GM19099 (cell line): ENCODE data around the gene COL23A1.

Experiments
- POLR2A ChIP-seq: IDR thresholded peaks from 3 replicates; pipeline ENCODE4 v1.6.1; 2011; ENCODE audit warnings: low read depth; ENCODE audit not compliant: insufficient read length; ENCODE audit errors: extremely low read depth

Gene COL23A1

DNA sequence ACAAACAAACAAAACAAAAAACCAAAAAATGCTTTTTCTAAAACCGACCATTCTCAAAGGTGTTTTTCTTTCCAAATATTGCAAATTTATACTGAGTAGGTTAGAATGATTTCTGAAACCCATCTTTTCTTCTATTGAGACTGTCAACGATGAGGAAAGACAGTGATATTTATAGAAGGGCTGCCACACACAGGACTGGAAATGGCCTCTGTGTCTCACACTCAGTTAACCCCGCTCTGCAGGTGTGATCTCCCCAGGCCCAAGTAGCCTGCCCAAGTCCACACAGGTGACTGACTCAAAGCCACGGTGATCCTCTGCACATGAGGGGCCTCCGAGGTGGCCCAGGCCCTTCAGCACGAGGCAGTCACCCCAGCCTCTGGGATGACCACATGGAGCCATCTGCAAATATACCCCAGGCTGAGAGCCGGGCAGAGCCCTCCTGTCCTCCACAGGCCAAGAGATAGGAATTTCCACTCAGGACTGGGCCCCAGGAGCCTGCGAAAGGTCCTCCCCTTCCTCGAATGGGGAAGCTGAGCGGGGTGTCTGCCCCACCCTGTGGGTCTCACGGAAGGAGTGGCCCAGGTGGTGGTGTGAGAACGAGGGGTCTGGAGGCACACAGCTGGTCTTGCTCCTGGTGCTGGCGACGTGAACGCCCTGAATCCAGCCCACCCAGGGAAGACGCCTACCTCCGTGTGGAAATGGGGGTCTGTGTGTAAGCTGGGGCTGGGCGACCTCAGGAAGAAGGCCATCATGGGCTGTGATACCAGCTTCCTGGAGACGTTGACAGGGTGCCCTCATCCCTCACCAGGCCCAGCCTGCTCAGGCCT is 304.6 kb downstream of the COL23A1 start:
- no peak for TF ChIP-seq POLR2A

DNA sequence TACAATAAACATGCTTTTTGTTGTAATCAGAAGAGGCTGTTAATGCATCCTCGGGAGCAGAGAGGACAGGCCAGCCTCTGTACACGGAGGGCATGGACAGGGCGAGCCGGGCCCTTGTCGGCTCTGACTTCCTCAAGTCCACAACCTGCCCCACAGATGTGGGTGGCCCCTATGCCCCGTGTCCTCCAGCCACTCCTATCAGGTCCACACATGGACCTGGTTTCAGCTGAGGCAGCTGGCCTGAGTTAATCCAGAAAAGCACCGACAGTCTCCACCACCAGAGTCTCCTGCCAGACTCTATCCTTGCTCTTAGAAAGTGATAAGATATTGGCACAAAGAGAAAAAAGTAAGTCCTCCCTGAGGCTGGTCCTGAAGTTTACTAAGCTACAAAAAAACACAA is 305.2 kb downstream of the COL23A1 start:
- no peak for TF ChIP-seq POLR2A

DNA sequence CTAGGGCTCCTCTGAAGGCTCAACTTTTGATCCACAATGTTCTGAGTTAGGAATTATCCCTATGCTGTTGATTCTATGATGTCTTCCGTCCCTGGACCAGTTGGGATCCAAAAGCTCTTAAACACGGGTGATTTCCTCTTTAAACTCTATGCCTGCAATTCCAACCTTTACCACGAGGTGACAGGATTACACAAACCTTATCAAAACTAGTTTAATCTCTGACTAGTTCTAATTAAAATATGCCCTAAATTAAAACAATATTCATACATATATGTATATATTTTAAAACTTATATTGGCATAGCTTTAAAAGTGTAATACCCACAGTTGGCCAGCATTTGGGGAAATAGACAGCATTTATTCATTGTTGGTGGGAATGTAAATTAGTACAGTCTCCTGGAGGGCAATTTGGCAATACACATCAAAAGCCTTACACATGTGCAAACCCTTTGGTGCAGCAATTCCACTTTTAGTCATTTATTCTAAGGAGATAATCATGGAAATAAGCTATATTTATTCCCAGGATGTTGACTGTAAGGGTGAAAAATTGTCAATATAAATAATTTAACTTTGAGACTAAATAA is 306.0 kb downstream of the COL23A1 start:
- TF ChIP-seq POLR2A: no peak

DNA sequence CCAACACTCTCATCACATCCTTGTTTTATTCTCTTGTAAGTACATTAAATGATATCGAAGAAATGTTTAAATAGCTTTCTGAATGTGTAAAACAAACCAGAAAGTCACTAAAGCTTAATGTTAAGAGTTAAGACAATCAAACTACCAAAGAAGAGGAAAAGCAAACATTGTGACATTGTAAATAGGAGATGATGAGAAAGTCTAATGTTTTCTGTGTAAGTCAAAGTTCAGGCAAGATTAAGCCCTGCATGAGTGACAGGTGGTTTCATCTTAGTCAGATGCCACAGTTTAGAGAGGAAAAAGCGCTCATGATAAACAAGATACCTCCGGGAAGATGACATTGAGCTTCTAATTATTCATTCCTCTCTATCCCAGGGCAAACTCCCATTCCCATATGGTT is 306.7 kb downstream of the COL23A1 start:
- TF ChIP-seq POLR2A: no peak

DNA sequence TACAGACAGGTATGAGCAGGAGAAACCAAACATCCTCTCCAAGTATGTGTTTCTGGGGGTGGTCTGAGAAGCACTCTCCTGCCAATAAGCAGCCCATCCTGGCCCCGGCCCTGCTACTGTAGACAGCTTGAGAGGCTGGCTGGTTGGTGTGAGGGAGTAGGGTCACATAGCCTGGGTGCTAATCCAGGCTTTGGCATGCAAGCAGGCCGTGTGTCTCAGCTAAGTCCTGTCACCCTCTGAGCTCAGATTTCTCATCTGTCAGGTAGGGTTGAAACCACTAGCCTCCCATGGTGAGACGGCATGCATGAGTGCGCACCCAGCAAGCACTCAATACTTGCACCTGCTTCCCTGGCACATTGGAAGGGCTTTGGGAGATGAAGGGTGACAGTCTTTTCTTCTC is 307.8 kb downstream of the COL23A1 start:
- no peak for TF ChIP-seq POLR2A

DNA sequence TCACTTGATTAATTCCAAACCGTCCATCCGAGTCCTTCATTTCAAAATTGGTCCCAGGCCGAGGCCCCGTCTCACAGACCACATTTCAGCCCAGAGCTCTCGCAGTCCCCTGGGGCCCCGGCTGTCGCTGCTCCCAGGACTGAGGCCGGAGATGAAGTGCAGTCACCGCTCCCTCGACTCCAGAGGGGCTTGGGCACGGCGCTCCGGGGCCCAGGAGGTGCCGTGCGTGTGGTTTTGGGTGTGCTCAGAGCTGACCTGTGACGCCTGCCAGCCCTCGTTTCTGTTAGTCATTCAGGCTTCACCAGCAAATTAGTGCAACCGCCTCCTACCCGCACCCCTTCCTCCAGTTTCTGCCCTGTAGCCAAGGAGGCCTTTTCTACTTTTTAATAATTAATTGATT is 308.9 kb downstream of the COL23A1 start:
- no peak for TF ChIP-seq POLR2A

DNA sequence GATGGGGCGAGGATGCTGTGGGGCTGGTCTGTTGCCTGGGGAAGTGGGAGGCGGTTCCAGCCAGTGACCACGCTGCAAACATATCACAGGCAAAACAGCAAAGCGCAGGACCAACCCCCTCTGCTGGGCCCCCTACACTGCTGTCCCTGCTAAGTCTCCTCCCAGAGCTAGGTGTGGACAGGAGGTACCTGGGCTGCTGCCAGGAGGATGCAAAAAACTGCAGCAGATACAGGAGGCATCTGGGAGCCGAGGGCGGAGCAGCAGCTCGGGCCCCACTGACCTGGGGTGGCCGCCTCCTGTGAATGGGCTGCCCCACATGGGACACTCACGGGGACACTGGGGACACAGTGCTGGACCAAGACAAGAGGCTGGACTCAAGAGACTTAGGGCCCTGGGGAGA is 309.6 kb downstream of the COL23A1 start:
- no peak for TF ChIP-seq POLR2A

DNA sequence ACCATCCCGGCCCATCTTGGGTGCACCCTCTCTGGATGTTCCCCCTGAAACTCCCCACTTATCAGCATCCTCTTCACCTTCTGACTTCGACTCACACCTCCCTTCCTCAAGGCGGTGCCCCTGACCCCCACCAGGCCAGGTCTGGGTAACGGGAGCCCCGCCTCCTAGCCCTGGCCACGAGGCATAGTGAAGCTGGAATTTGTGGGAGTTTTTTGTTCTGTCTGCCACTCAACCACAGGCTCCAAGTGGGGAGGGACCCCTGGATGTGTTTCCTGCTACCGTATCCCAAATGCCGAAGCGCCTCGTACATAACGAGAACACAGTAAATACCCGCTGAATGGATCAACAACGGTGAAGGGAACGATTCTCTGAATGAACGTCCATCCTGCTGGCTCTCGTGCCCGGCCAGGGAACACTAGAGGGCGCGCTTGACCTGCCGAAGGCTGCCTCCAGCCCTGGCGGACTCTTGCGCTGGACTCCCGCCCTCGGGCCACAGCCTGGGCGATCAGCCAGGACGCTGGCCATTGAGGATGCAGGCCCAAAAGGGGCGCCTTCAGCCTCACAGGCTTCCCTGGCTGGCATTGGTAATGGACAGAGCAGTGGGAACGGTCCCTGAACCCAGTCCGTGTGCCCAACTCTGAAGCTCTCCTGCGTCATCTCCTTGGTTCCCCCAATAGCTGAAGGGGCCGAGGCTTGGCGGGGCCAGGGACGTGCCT is 310.3 kb downstream of the COL23A1 start:
- no peak for TF ChIP-seq POLR2A

DNA sequence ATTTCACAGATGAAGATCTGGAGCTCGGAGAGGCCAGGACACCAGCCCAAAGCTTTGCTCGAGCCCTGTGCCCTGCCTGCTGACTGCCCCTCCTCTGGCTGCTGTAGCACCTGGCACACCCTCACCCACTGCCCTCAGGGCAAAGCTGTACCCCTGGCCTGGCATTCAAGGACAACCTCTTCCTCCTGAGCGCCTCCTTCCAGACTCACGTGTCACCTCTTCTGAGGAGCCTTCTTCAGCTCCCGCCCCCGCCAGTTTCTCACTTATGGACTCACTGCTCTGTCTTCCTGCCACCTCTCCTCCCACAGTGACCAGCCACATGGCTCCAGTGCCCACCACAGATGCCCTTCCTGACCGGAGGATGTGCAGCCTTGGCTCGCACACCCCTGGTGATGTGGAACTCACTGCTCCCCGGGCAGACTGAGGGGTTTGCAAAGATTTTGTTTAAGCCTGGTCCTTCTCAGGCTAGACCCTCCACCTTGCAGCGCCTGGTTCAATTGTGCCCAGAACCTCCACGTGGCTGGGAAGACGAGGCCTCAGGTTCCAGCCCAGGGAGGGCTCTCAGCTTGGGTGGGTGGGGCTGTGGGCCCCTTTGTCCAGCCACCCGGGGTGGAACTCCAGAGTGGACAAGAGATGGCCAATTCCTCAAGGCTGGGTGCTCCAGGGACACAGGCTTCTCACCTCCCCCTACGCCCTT is 311.0 kb downstream of the COL23A1 start:
- TF ChIP-seq POLR2A: no peak

DNA sequence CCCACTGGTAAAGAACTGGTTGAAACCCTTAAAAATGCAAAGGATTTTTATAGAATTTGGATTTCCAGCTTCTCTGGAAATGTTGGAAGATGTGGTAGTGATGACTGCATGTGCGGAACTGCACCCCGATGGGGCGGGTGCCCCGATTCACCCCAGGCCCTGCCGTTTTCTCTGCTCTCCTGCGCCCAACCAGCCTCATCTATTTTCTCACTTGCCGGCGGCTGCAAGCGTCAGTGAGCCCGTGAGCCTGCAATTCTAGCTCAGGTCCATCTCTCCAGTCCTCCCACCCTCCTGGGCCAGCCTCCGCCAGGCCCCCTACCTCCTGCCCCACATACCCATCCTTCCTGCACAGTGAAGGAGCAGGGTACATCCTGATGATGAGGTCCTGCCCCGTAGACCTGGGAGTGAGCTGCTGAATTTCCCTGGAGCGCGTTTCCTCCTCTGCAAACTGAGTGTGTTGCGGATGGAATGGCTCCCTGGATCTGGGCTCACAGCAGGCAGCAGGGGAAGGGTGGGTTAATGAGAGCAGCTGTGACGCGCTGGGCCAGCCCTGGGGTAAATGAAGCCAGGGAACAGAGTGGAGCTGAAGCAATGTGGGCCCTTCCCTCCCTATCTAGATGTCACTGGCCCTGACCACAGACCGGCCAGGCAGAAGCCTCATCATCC is 311.7 kb downstream of the COL23A1 start:
- TF ChIP-seq POLR2A: no peak

DNA sequence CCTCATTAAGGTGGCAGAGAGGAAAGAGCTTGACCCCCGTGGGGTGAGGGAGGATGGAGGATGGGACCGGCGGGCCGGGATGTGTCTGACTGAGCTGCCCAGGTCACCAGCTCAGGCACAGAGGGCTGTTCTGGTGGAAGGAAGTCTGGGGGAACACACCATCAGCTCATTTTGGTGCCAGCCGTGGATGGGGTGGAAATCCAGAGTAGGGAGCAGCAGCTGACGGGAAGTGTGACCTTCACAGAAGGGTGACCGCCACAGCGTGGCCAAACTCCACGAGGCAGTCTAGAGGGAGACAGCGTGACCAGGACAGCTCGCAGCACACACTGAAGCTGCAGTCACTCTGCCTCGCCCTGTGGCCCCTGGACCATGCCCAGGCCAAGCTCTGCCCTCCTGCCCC is 312.3 kb downstream of the COL23A1 start:
- TF ChIP-seq POLR2A: no peak

DNA sequence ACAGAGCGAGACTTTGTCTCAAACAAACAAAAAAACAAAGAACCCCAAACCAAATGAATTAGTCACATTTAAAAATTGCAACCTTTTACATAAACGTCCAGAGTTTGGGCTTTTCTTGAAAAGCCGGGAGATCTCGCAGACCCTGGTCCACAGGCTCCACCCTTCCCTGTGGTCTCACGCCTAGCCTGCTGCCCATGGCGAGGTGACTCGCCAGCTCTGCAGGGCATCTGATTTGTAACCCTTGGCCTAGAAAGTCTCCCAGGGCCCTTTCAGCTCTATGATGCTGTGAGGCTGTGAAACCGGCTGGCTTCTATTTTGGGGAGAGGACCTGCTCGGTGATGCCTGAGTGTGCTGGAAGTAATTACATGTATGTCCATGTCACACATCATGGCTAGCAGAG is 312.8 kb downstream of the COL23A1 start:
- TF ChIP-seq POLR2A: no peak

DNA sequence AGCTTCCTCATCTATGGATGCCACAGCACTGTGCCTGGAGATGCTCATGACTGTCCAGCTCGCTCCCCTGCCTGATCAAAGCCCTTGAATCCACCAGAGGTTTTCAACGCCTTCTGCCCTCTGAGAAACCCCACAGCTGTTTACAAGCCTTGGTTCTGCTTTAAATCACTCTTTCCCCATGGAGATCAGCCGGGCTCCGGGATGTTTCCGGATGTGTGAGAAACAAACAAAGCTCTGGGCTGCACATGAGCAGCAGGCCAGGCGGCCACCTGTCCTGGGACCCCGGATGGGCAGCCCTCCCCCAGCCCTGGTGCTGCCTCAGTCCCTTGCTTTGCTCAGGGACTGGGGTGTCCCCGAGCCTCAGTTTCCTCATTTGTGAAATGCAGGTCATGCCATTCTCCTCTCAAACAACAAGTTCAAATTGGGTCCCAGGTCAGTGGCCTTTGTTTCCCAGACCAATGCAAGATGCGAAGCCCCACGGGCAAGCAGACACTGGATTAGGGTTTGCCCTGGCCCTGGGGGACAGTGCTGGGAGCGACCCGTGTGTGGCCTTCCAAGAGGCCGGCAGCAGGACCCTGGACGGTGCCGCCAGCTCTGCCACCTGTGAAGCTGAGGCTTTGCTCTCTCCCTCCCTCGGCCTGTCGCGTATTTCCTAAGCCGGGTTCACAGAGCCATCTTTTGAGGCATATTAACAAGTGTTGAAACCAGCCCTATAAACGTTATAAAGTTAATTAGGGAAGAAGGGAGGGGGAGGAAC is 315.2 kb downstream of the COL23A1 start:
- no peak for TF ChIP-seq POLR2A

DNA sequence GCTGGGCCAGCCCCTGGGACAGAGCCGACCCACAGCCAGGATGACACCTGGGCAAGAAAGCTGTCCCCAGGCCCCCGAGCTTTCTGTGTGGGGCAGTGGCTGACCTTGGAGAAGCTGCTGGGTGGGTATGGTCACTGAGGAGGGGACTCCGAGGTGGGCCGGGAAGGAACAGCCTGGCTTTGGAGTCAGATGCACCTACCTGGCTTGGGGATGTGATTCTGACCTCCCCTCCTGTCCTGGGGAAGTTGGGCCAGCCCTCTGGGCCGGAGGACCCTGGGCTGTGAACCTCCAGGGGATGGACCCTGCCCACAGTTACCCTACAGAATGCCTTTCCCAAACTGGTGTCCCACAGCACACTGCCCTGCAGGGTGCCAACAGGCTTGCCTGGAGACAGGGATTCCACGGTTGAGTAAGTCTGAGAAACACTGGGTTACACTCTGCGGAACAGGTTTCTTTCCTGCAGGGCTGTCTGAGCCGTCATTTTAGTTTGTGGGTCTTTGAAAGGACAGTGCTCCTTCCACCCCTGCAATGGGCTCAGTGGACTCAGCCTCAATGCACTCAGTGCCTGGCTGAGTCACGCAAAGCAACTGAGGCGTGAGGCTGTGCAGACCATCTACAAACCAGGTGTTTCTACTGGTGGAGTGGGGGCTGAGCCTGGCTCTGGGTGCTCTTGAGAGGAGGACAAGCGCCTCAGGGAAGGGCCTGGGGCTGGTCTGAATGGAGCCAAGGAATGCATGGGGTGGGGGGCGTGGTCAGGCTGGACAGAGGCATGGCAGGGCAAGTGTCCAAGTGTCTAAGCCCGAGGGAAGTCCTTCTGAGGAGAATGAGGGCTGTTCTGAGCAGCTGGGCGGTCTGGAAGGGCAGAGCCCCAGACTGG is 316.3 kb downstream of the COL23A1 start:
- no peak for TF ChIP-seq POLR2A

DNA sequence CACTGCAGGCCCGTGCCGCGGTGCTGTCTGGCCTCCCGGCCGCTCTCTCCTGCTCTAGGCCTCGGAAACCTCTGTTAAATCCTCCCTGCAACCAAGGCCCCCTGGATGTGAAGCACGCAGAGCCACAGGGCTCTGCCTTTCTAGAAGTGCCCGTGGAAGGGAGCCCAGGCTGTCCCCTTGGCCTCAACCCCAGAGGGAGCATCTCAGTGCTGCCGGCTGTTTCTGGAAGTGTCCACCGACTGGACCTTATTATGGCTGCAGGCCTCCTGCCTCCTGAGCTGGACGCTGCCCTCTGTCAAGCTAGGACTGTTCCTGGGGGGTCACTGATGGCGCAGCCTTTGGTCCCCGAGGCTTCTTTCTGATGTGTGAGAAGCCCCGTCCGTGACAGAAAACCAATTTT is 317.2 kb downstream of the COL23A1 start:
- TF ChIP-seq POLR2A: no peak
